ENCODE measurements around the gene KDM3B. TPM values are rescaled to one million over a fixed set of nuclear protein-coding genes. Genes with fewer than 3 reads are reported as not detected.

The KDM3B gene
- total and polyA plus RNA-seq, 9 of the 15 experiments (the other 6 are each of a cell fraction or from before 2014, with no cell fraction given), result 13.8 to 62.8 (median 41.9) TPM

DNA sequence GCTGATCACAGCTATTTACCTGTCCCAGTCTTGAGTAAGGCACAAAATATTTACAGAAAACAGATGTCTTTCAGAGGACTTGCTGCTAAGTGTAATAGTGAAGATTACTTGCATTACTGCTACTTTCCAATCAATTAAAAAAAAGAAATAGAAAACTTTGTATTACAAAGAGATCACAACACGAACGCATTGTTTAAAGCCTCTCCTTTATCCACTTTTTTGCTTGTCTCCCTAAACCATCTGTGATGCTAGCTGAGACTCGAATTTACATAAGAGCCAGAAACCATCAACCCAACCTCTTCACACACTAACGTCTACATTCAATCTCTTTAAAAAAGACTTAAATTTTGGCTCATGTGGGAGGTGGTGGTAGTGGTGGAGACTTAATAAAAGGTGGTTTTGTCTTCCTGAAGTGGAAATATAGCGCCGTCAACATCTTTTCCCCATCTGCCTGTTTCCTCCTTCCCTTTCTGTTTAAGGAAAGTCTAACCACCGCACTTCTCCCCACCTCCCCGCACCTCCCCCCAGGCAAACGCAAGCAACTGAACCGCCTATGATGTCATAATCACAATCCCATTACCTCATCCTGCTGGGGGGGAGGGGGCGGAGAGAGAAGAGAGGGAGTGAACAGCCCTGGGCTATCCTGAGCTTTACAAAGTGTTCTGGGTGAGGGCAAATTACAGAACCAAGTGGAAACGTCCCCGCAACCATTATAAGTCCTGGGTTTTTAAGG is 15.4 kb upstream of the KDM3B start (continued):
- TF ChIP-seq POLR2AphosphoS2 (IDR thresholded peaks at IDR 0.05; ENCODE audit: low read length), result no peak
- TF ChIP-seq ZNF407 (IDR thresholded peaks at IDR 0.05; ENCODE audit: low read depth), result no peak
- peak; percentile 91 for TF ChIP-seq CEBPB (tag; IDR thresholded peaks at IDR 0.05)
- TF ChIP-seq, protein P1, sequence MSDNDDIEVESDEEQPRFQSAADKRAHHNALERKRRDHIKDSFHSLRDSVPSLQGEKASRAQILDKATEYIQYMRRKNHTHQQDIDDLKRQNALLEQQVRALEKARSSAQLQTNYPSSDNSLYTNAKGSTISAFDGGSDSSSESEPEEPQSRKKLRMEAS (CRISPR knock-in tag; IDR thresholded peaks at IDR 0.05), result no peak
- TF ChIP-seq EHMT2 (IDR thresholded peaks at IDR 0.05), result no peak
- no peak for TF ChIP-seq ZBTB17 (CRISPR knock-in tag; IDR thresholded peaks at IDR 0.05)
- TF ChIP-seq, protein P2, sequence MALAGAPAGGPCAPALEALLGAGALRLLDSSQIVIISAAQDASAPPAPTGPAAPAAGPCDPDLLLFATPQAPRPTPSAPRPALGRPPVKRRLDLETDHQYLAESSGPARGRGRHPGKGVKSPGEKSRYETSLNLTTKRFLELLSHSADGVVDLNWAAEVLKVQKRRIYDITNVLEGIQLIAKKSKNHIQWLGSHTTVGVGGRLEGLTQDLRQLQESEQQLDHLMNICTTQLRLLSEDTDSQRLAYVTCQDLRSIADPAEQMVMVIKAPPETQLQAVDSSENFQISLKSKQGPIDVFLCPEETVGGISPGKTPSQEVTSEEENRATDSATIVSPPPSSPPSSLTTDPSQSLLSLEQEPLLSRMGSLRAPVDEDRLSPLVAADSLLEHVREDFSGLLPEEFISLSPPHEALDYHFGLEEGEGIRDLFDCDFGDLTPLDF (CRISPR knock-in tag; IDR thresholded peaks at IDR 0.05), result no peak
- TF ChIP-seq ZSCAN32 (CRISPR knock-in tag; IDR thresholded peaks at IDR 0.05), result no peak
- no peak for TF ChIP-seq ELF1 (tag; IDR thresholded peaks at IDR 0.05)
- TF ChIP-seq POU5F1 (IDR thresholded peaks at IDR 0.05; ENCODE audit: borderline replicate concordance, low read depth, low read length, partially characterized antibody), result no peak
- no peak for TF ChIP-seq CBFB (CRISPR knock-in tag; IDR thresholded peaks at IDR 0.05)
- TF ChIP-seq NR3C1 (CRISPR knock-in tag; IDR thresholded peaks at IDR 0.05), result no peak
- TF ChIP-seq RAD51 (IDR thresholded peaks at IDR 0.05; ENCODE audit: borderline replicate concordance, low read depth), result peak; percentile 52; the same call in 1 of the 2 replicates
- TF ChIP-seq GTF2B (IDR thresholded peaks at IDR 0.05; ENCODE audit: extremely low read depth, insufficient read length), result no peak
- TF ChIP-seq ZNF282 (CRISPR knock-in tag; IDR thresholded peaks at IDR 0.05), result no peak
- TF ChIP-seq KAT8 (IDR thresholded peaks at IDR 0.05; ENCODE audit: low read depth), result no peak
- TF ChIP-seq CHD2 (IDR thresholded peaks at IDR 0.05; ENCODE audit: low read depth, low read length), result peak; percentile 62; the same call in 1 of the 2 replicates
- TF ChIP-seq U2AF2 (optimal IDR thresholded peaks at IDR 0.05; ENCODE audit: low read depth, low read length), result no peak
- TF ChIP-seq STAT5A (IDR thresholded peaks at IDR 0.05; ENCODE audit: borderline replicate concordance, low read length), result no peak
